GM19467 (cell line): ENCODE measurements around the gene SUPV3L1.

ENCODE experiments used
- ATAC-seq: cut with Tn5 transposase; IDR thresholded peaks from one replicate; pipeline ENCODE4 v1.9.1; 2021; ENCODE audit warnings: mild to moderate bottlenecking, moderate library complexity; ENCODE audit not compliant: unreplicated experiment

The SUPV3L1 gene

GRCh38 chr10:69253171-69253570 is 73.1 kb downstream of the SUPV3L1 start:
- ATAC-seq = no peak

GRCh38 chr10:69254877-69255276 is 74.8 kb downstream of the SUPV3L1 start:
- no peak for ATAC-seq
